ENCODE measurements around the gene PGBD4.

DNA sequence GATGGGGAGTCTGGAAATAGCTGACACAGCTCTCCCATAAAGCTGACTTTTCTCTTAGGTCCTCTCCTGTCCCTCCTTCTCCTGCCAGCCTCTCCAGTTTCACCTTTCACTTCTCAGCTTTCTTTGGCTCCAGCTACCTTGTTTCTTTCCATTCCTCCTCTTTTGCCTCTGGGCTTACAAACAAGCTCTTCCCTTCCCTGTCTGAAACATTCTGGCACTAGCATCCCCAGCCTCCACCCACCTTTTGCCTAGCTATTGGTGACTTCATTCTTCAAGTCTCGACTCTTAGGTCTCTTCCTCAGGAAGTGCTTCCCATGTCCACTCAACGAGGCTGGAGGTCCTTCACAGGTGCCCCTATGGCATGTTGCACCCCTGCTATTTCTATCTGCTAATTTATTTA is 42.4 kb upstream of the PGBD4 start:
- TF ChIP-seq, protein P1, sequence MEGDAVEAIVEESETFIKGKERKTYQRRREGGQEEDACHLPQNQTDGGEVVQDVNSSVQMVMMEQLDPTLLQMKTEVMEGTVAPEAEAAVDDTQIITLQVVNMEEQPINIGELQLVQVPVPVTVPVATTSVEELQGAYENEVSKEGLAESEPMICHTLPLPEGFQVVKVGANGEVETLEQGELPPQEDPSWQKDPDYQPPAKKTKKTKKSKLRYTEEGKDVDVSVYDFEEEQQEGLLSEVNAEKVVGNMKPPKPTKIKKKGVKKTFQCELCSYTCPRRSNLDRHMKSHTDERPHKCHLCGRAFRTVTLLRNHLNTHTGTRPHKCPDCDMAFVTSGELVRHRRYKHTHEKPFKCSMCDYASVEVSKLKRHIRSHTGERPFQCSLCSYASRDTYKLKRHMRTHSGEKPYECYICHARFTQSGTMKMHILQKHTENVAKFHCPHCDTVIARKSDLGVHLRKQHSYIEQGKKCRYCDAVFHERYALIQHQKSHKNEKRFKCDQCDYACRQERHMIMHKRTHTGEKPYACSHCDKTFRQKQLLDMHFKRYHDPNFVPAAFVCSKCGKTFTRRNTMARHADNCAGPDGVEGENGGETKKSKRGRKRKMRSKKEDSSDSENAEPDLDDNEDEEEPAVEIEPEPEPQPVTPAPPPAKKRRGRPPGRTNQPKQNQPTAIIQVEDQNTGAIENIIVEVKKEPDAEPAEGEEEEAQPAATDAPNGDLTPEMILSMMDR (conservative IDR thresholded peaks at IDR 0.05 in 1 of 2, IDR thresholded peaks at IDR 0.05 in 1 of 2; ENCODE audit: low read depth in 1 of 2, low read length in 2 of 2) = no peak
- TF ChIP-seq EZH2 (IDR thresholded peaks at IDR 0.05; ENCODE audit: low read length, missing control alignments) = no peak

Measured in fibroblast of lung (primary cell).